HG03064 (cell line): Measurements from ENCODE around the gene TUBA4A.
A peak's percentile ranks its signal among the peaks of the same experiment; 100 is the strongest.

Experiments
- ATAC-seq: cut with Tn5 transposase; IDR thresholded peaks from one replicate; pipeline ENCODE4 v1.9.1; 2021; ENCODE audit warnings: low read depth; ENCODE audit not compliant: unreplicated experiment

The TUBA4A gene

GRCh38 chr2:219253753-219254589 lies at the start of gene TUBA4A:
TUBA4A (minus strand) TSS chr2:219253918; CDS start chr2:219253858, 60 bp downstream.
- ATAC-seq, result peak; percentile 44

- ATAC-seq, result no peak
Measured at GRCh38 chr2:219302412-219302968, 48.8 kb upstream of the TUBA4A start.

- ATAC-seq, result no peak
Measured at GRCh38 chr2:219300022-219300421, 46.3 kb upstream of the TUBA4A start.

- ATAC-seq, result no peak
Measured at GRCh38 chr2:219299372-219299760, 45.6 kb upstream of the TUBA4A start.

- no peak for ATAC-seq
Measured at GRCh38 chr2:219298759-219299371, 45.1 kb upstream of the TUBA4A start.

- ATAC-seq, result no peak
Measured at GRCh38 chr2:219297766-219298456, 44.2 kb upstream of the TUBA4A start.

GRCh38 chr2:219296631-219297391 lies 43.1 kb upstream of the TUBA4A start:
- ATAC-seq, result no peak

GRCh38 chr2:219296142-219296541 lies 42.4 kb upstream of the TUBA4A start:
- no peak for ATAC-seq

- peak; percentile 89 for ATAC-seq
Measured at GRCh38 chr2:219294356-219295351, 40.9 kb upstream of the TUBA4A start.

- ATAC-seq, result no peak
Measured at GRCh38 chr2:219293736-219294231, 40.1 kb upstream of the TUBA4A start.

GRCh38 chr2:219292616-219293015 lies 38.9 kb upstream of the TUBA4A start:
- no peak for ATAC-seq

- no peak for ATAC-seq
Measured at GRCh38 chr2:219291910-219292490, 38.3 kb upstream of the TUBA4A start.

GRCh38 chr2:219291394-219291793 lies 37.7 kb upstream of the TUBA4A start:
- no peak for ATAC-seq

- ATAC-seq, result no peak
Measured at GRCh38 chr2:219290381-219291171, 36.9 kb upstream of the TUBA4A start.

- ATAC-seq, result no peak
Measured at GRCh38 chr2:219289537-219290361, 36.0 kb upstream of the TUBA4A start.

- no peak for ATAC-seq
Measured at GRCh38 chr2:219289195-219289536, 35.4 kb upstream of the TUBA4A start.

- ATAC-seq, result no peak
Measured at GRCh38 chr2:219287580-219288265, 34.0 kb upstream of the TUBA4A start.
